PC-3 (cell line): Measurements from ENCODE around the gene GABBR2. TPM values are rescaled to one million over a fixed set of nuclear protein-coding genes. Genes with fewer than 3 reads are reported as not detected.

Experiments used
- ATAC-seq: fragments of 200-7000 bp; cut with Tn5 transposase; 2 replicates; pipeline ENCODE4 v1.9.1; 2020; ENCODE audit warnings: mild to moderate bottlenecking, moderate library complexity
- BruUV-seq: library from RNA; stranded (reverse); fragments of 400-500 nt; replicated peaks from 2 replicates; lab custom pipeline; 2021; lab: Mats Ljungman, UMichigan
- CTCF ChIA-PET: fragments of 300-600 bp; sonication (Branson Sonifier 250); formaldehyde crosslinking; loops from one replicate; lab custom pipeline; 2022; ENCODE audit warnings: antibody characterized with exemption; lab: Charles Lee
- POLR2A ChIA-PET: fragments of 300-600 bp; sonication (Branson Sonifier 250); formaldehyde crosslinking; loops from one replicate; lab custom pipeline; 2022; ENCODE audit warnings: antibody characterized with exemption; ENCODE audit not compliant: unreplicated experiment; lab: Charles Lee
- DNase-seq: peaks from one replicate; pipeline ENCODE4 v3.0.0-alpha.2; 2015
- H2AFZ ChIP-seq: fragments of 300-600 bp; sonication (generic); 2 replicates; pipeline ENCODE4 v1.6.0; 2016; ENCODE audit warnings: antibody characterized with exemption, low read length
- H3F3A ChIP-seq: fragments of 300-600 bp; sonication (generic); one replicate; pipeline ENCODE4 v1.6.0; 2017; ENCODE audit warnings: antibody characterized with exemption, low read length, control low read depth, mild to moderate bottlenecking; ENCODE audit not compliant: unreplicated experiment
- H3K27ac ChIP-seq: fragments of 300-600 bp; sonication (generic); 2 replicates; pipeline ENCODE4 v1.5.1; 2016; ENCODE audit warnings: mild to moderate bottlenecking, low read length
- H3K27me3 ChIP-seq: fragments of 300-600 bp; sonication (generic); 2 replicates; pipeline ENCODE4 v1.6.1; 2016; ENCODE audit warnings: low read length, mixed read lengths
- H3K36me3 ChIP-seq: fragments of 300-600 bp; sonication (generic); 2 replicates; pipeline ENCODE4 v1.6.1; 2016; ENCODE audit warnings: low read depth, mixed run types, low read length, mixed read lengths
- H3K4me1 ChIP-seq: fragments of 300-600 bp; sonication (generic); 2 replicates; pipeline ENCODE4 v1.5.1; 2016; ENCODE audit warnings: low read length; ENCODE audit not compliant: insufficient read depth
- H3K4me2 ChIP-seq: fragments of 300-600 bp; sonication (generic); 2 replicates; pipeline ENCODE4 v1.6.0; 2016; ENCODE audit warnings: low read length
- H3K4me3 ChIP-seq: fragments of 300-600 bp; sonication (generic); 2 replicates; pipeline ENCODE4 v1.5.1; 2016; ENCODE audit warnings: mild to moderate bottlenecking, low read length, mixed read lengths
- H3K79me2 ChIP-seq: fragments of 300-600 bp; sonication (generic); 2 replicates; pipeline ENCODE4 v1.6.1; 2017; ENCODE audit warnings: low read length, mixed read lengths
- H3K9ac ChIP-seq: fragments of 300-600 bp; sonication (generic); 2 replicates; pipeline ENCODE4 v1.6.0; 2016; ENCODE audit warnings: mild to moderate bottlenecking, low read length
- H3K9me2 ChIP-seq: fragments of 300-600 bp; sonication (generic); replicated peaks from 2 replicates; pipeline ENCODE4 v1.6.1; 2016; ENCODE audit warnings: mixed run types, low read length, mixed read lengths
- H3K9me3 ChIP-seq: fragments of 300-600 bp; sonication (generic); 2 replicates; pipeline ENCODE4 v1.6.1; 2016; ENCODE audit warnings: low read length, mixed read lengths
- H4K20me1 ChIP-seq: fragments of 300-600 bp; sonication (generic); 2 replicates; pipeline ENCODE4 v1.6.1; 2016; ENCODE audit warnings: low read length, mixed read lengths
- EZH2 ChIP-seq: fragments of 300-600 bp; sonication (generic); IDR thresholded peaks from one replicate; pipeline ENCODE4 v1.6.1; 2017; ENCODE audit warnings: antibody characterized with exemption, mild to moderate bottlenecking, low read length; ENCODE audit not compliant: unreplicated experiment
- EZH2phosphoT487 ChIP-seq: fragments of 300-600 bp; sonication (generic); IDR thresholded peaks from 2 replicates; pipeline ENCODE4 v1.6.1; 2018; ENCODE audit warnings: mild to moderate bottlenecking, antibody characterized with exemption, low read length, borderline replicate concordance
- intact Hi-C: fragments of 100-400 bp; cut with micrococcal nuclease; formaldehyde crosslinking; loops from 2 replicates; pipeline ENCODE4 v1.9.0; 2023
- total RNA-seq: library from RNA; depleted of rRNA; stranded (reverse); fragments of >200 nt; gene quantifications from 2 replicates; pipeline ENCODE4 v1.2.3, GENCODE V29; 2014
- TF ChIP-seq, protein P1 (sequence below): fragments of 300-600 bp; sonication (generic); conservative IDR thresholded peaks from 2 replicates; pipeline ENCODE4 v1.5.1; 2017; ENCODE audit warnings: antibody characterized with exemption, low read depth, mild to moderate bottlenecking, low read length

The GABBR2 gene
- total RNA-seq, 1 experiment from 2014 or later: 0.44 TPM

- Histone ChIP-seq H3K27ac (no peak overlapping the region), H3K36me3 (no peaks in the 10 kb centered on the region), H3K4me2 (no peak overlapping the region), H3K79me2 (no peaks in the 10 kb centered on the region), H3K9me3 (no peaks in the 10 kb centered on the region), H3K9me2 (no peaks in the 10 kb centered on the region), H3K27me3 (no peaks in the 10 kb centered on the region), H3K4me3 (no peak overlapping the region), H3K4me1 (no peaks in the 10 kb centered on the region), H3F3A (no peaks in the 10 kb centered on the region), H4K20me1 (no peaks in the 10 kb centered on the region), H2AFZ (no peak overlapping the region), H3K9ac (no peak overlapping the region)
- peak; percentile 6 for DNase-seq
- no peak for ATAC-seq
- no TSS peak for BruUV-seq
- CTCF ChIA-PET: no interaction called here
- POLR2A ChIA-PET: no interaction called here
- intact Hi-C loops: no loop called here
- TF ChIP-seq, protein P1, sequence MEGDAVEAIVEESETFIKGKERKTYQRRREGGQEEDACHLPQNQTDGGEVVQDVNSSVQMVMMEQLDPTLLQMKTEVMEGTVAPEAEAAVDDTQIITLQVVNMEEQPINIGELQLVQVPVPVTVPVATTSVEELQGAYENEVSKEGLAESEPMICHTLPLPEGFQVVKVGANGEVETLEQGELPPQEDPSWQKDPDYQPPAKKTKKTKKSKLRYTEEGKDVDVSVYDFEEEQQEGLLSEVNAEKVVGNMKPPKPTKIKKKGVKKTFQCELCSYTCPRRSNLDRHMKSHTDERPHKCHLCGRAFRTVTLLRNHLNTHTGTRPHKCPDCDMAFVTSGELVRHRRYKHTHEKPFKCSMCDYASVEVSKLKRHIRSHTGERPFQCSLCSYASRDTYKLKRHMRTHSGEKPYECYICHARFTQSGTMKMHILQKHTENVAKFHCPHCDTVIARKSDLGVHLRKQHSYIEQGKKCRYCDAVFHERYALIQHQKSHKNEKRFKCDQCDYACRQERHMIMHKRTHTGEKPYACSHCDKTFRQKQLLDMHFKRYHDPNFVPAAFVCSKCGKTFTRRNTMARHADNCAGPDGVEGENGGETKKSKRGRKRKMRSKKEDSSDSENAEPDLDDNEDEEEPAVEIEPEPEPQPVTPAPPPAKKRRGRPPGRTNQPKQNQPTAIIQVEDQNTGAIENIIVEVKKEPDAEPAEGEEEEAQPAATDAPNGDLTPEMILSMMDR: peak; percentile 50
- TF ChIP-seq EZH2: no peak
Measured at GRCh38 chr9:98678244-98678842, 30.4 kb downstream of the GABBR2 start.

- intact Hi-C loops: no loop called here
- Histone ChIP-seq H3K4me2 (no peak overlapping the region), H3K36me3 (no peaks in the 10 kb centered on the region), H3K4me3 (no peak overlapping the region), H3K27me3 (peaks cover 7% of the 10 kb centered on the region; the same call in 1 of the 2 replicates), H3K9ac (no peak overlapping the region), H4K20me1 (no peaks in the 10 kb centered on the region), H3K79me2 (no peaks in the 10 kb centered on the region), H3K9me3 (no peaks in the 10 kb centered on the region), H3K9me2 (no peaks in the 10 kb centered on the region), H3F3A (no peaks in the 10 kb centered on the region), H3K4me1 (no peaks in the 10 kb centered on the region), H3K27ac (no peak overlapping the region), H2AFZ (no peak overlapping the region)
- TF ChIP-seq EZH2phosphoT487: no peak
- no peak for TF ChIP-seq EZH2
- TF ChIP-seq, protein P1: no peak
- DNase-seq (no peak), ATAC-seq (no peak)
- ChIA-PET POLR2A (no interaction called here), CTCF (no interaction called here)
- BruUV-seq: no TSS peak
Measured at GRCh38 chr9:98673681-98674080, 35.1 kb downstream of the GABBR2 start.

DNA sequence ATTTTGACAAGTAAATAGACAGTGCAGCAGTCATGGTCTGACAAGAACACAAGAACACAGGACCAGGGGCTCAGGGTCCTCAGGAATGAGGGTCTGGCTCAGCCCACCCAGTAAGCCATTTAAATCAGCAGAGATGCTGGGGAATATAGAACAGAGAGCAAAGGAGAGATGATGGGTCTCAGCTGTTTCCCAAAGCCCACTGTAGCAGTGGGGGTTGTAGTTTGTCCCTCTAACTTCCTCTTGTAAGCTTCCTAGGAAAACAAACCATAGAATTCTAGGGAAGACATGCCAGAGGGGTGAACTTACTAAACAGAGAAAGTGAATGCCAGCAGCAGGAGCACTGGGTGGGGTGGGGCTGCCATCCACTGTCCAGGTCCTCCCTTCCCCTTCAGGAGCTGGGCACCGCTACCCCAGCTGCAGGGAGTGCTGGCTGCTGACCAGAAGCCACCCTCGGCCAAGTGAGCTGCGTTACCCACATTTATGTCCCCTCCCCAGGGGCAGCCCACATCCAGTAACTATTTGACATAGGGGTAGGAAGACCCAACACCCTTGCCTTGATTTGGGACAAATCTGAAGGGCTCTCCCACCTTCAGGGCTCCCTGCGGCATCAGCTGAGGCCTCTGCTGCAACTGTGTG, 41.6 kb downstream of the GABBR2 start:
- intact Hi-C loops: no loop called here
- no peak overlapping the region for H3K4me2 ChIP-seq
- no peaks in the 10 kb centered on the region for H4K20me1 ChIP-seq
- no peaks in the 10 kb centered on the region for H3K36me3 ChIP-seq
- TF ChIP-seq EZH2: no peak
- TF ChIP-seq EZH2phosphoT487: no peak
- TF ChIP-seq, protein P1: no peak
- DNase-seq (no peak), ATAC-seq (no peak)
- H3K27ac ChIP-seq: no peak overlapping the region
- no peak overlapping the region for H2AFZ ChIP-seq
- no peaks in the 10 kb centered on the region for H3K9me3 ChIP-seq
- POLR2A ChIA-PET: no interaction called here
- H3K9ac ChIP-seq: no peak overlapping the region
- H3K79me2 ChIP-seq: no peaks in the 10 kb centered on the region
- no peaks in the 10 kb centered on the region for H3K4me1 ChIP-seq
- H3K4me3 ChIP-seq: no peak overlapping the region
- no TSS peak for BruUV-seq
- no peaks in the 10 kb centered on the region for H3F3A ChIP-seq
- CTCF ChIA-PET: no interaction called here
- H3K9me2 ChIP-seq: no peaks in the 10 kb centered on the region
- no peaks in the 10 kb centered on the region for H3K27me3 ChIP-seq
